DMS79 treated with DMSO at 0.1 percent for 48 hours (cell line): ENCODE measurements around the gene PLEKHN1.

Source experiments
- DNase-seq: peaks from one replicate; lab custom pipeline; 2025; lab: John Stamatoyannopoulos, UW

PLEKHN1 gene

GRCh38 chr1:966135-966703 is at the start of gene PLEKHN1:
Gene PLEKHN1, plus strand, starts transcription at chr1:966482. Its CDS starts 50 bp downstream, at chr1:966532.
- no peak for DNase-seq

GRCh38 chr1:917076-917459 is 49.2 kb upstream of the PLEKHN1 start:
- DNase-seq = no peak

- no peak for DNase-seq
These were observed 48.7 kb upstream of the PLEKHN1 start for GRCh38 chr1:917466-918091.

GRCh38 chr1:918353-918752 is 47.9 kb upstream of the PLEKHN1 start:
- DNase-seq = no peak

GRCh38 chr1:918843-919242 is 47.4 kb upstream of the PLEKHN1 start:
- DNase-seq = no peak

GRCh38 chr1:919271-919872 is 46.9 kb upstream of the PLEKHN1 start:
- no peak for DNase-seq

GRCh38 chr1:920010-920409 is 46.3 kb upstream of the PLEKHN1 start:
- DNase-seq = peak; percentile 46

GRCh38 chr1:920521-920920 is 45.8 kb upstream of the PLEKHN1 start:
- peak; percentile 46 for DNase-seq

GRCh38 chr1:921011-921837 is 45.1 kb upstream of the PLEKHN1 start:
- peak; percentile 69 for DNase-seq

GRCh38 chr1:923131-923990 is 42.9 kb upstream of the PLEKHN1 start, which contains the start of gene SAMD11:
Gene SAMD11, plus strand, starts transcription at chr1:923923. Its CDS starts 509 bp downstream, at chr1:924432.
- DNase-seq = peak; percentile 66

- DNase-seq = no peak
These were observed 42.2 kb upstream of the PLEKHN1 start for GRCh38 chr1:923991-924655.

- DNase-seq = peak; percentile 31
These were observed 41.4 kb upstream of the PLEKHN1 start for GRCh38 chr1:924656-925560.

- no peak for DNase-seq
These were observed 40.5 kb upstream of the PLEKHN1 start for GRCh38 chr1:925561-926421.

- DNase-seq = no peak
These were observed 39.0 kb upstream of the PLEKHN1 start for GRCh38 chr1:927234-927633.

- no peak for DNase-seq
These were observed 38.5 kb upstream of the PLEKHN1 start for GRCh38 chr1:927748-928147.

GRCh38 chr1:928825-929661 is 37.2 kb upstream of the PLEKHN1 start:
- DNase-seq = no peak

GRCh38 chr1:929712-930632 is 36.3 kb upstream of the PLEKHN1 start:
- DNase-seq = no peak
